Ramos (cell line): ENCODE measurements around the gene PXMP2.
"Not testable (repeated sequence)": the region's sequence is repeated elsewhere in the genome, so short reads cannot be mapped to it uniquely, and the experiment has no call there.

Experiments used
- in situ Hi-C: fragments of 300-500 bp; cut with MboI; formaldehyde crosslinking; loops from one replicate; pipeline ENCODE4 v1.14.3; 2022; ENCODE audit warnings: low sequenced_read_pairs; ENCODE audit not compliant: unreplicated experiment

PXMP2 gene

GRCh38 chr12:132741620-132742019, 54.2 kb downstream of the PXMP2 start:
- in situ Hi-C loops, result no loop called here

GRCh38 chr12:132743831-132744230, 56.4 kb downstream of the PXMP2 start:
- in situ Hi-C loops, result no loop called here

GRCh38 chr12:132746613-132747012, 59.2 kb downstream of the PXMP2 start:
- in situ Hi-C loops, result no loop called here

- in situ Hi-C loops, result no loop called here
These were observed 60.0 kb downstream of the PXMP2 start for GRCh38 chr12:132747395-132747794.

GRCh38 chr12:132747896-132748295, 60.5 kb downstream of the PXMP2 start:
- in situ Hi-C loops, result no loop called here

- in situ Hi-C loops, result no loop called here
These were observed 60.9 kb downstream of the PXMP2 start for GRCh38 chr12:132748319-132748718.

GRCh38 chr12:132753670-132754069, 66.3 kb downstream of the PXMP2 start:
- in situ Hi-C loops, result not testable (repeated sequence)

- in situ Hi-C loops, result no loop called here
These were observed 67.0 kb downstream of the PXMP2 start for GRCh38 chr12:132754160-132754932.
